ENCODE results near the gene BHLHE40.

GRCh38 chr3:5021116-5022092 lies 42.2 kb downstream of the BHLHE40 start:
- TF ChIP-seq CTCF (IDR thresholded peaks at IDR 0.05) (no peak), POLR2A (IDR thresholded peaks at IDR 0.05) (no peak), EP300 (IDR thresholded peaks at IDR 0.05) (no peak)

Measured in sigmoid colon (tissue), 4 donors.